ENCODE measurements around the gene EAF1.

GRCh38 chr3:15490158-15490557, 62.8 kb downstream of the EAF1 start:
- TF ChIP-seq CTCF (IDR thresholded peaks at IDR 0.05) (no peak), EZH2 (IDR thresholded peaks at IDR 0.05; ENCODE audit: borderline replicate concordance, insufficient read depth, low read depth, low read length, poor library complexity, severe bottlenecking) (no peak)

Measured in B cell (primary cell).